HG02588 (cell line): ENCODE measurements around the gene AK2.
"Not testable (repeated sequence)": the region's sequence is repeated elsewhere in the genome, so short reads cannot be mapped to it uniquely, and the experiment has no call there.

ENCODE experiments used
- ATAC-seq: cut with Tn5 transposase; IDR thresholded peaks from one replicate; pipeline ENCODE4 v1.9.1; 2021; ENCODE audit warnings: mild to moderate bottlenecking, moderate library complexity; ENCODE audit not compliant: unreplicated experiment

The AK2 gene

DNA sequence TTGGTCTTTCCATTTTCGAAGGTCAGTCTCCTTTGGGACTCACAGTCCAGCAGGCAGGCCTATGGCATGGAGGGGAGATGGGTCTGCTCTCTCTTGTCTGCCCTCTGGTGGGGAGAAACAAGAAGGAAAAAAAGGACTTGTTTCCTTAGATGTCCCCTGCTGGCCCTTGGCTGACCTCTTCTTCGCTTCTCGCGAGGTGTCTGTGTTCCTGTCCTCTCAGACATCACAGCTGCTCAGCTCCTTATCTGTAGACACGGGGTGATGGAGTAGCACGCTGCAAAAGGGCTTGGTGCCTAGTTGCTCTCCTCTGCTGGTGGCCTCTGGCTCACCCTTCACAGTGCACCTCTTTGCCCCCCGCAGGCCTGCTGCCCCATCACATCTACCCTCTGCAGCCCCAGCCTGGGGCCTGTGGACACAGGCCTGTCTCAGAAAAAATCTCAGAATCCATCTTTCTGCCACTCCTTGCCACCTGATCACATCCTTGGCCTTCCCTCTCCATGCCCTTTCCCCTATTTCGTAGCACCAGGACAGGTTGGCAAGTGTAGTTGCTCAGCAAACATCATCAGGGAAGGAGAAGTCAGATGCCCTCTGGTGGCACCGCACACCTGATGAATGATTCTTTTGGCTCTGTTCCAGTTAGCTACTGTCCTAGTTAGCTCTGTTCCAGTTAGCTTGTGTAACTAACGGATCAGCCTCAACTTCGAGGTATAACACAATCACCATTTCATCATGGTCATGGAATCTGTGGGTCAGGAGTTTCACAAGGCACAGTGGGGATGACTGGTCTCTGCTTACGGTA, 18.7 kb upstream of the AK2 start:
- no peak for ATAC-seq

- no peak for ATAC-seq
These were observed 13.8 kb upstream of the AK2 start for GRCh38 chr1:33050221-33051076.

DNA sequence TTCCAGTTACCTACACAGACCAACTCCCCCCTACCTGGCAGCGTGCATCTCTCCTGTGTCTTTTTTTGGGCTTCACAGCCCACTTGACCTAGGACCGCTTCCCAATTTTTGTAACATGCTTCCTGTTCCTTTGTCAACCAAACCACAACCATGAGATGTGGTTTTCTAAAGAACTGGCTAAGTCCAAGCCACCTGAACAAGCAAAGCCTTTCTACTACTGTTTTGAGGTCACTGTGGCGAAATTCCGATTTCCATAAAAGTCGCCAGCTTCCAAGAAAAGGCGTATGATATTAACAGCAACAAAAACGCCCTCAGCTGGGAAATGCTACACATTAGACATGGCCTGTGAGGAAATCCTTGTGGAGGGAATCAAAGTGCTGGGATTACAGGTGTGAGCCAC, 12.7 kb upstream of the AK2 start:
- ATAC-seq = no peak

GRCh38 chr1:33048426-33048825, 11.7 kb upstream of the AK2 start:
- no peak for ATAC-seq

GRCh38 chr1:33047839-33048305, 11.2 kb upstream of the AK2 start:
- ATAC-seq = no peak

GRCh38 chr1:33047290-33047689, 10.6 kb upstream of the AK2 start:
- ATAC-seq = no peak

DNA sequence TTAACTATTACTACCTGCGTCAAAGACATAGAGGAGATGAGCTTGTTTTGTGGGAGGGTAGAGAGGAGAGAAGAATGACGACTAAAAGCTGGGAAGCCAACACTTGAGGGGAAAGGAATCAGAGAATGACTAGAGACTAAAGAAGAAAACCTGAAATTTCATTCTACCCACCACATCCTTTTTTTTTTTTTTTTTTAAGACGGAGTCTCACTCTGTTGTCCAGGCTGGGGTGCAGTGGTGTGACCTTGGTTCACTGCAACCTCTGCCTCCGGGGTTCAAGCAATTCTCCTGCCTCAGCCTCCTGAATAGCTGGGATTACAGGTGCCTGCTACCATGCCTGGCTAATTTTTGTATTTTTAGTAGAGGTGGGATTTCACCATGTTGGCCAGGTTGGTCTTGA, 9.6 kb upstream of the AK2 start:
- not testable (repeated sequence) for ATAC-seq

DNA sequence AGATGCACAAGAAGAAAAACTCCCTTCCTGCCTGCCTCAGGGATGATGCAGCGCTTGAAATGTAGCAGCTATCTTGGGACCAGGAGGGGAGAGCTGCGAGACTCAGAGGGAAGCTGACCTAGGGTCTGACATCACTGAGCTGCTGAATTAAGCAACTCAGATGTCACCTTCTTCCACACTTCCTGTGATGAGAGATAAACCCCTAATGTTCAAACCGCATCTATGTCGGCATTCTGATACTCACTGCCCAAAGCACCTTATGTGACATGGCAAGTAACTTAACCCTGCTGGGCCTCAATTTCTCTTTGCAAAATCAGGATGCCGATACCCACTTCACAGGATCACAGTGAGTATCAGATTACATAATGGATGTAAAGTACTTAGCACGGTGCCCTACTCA, 9.1 kb upstream of the AK2 start:
- ATAC-seq = no peak

GRCh38 chr1:33045246-33045645, 8.6 kb upstream of the AK2 start:
- ATAC-seq = no peak

DNA sequence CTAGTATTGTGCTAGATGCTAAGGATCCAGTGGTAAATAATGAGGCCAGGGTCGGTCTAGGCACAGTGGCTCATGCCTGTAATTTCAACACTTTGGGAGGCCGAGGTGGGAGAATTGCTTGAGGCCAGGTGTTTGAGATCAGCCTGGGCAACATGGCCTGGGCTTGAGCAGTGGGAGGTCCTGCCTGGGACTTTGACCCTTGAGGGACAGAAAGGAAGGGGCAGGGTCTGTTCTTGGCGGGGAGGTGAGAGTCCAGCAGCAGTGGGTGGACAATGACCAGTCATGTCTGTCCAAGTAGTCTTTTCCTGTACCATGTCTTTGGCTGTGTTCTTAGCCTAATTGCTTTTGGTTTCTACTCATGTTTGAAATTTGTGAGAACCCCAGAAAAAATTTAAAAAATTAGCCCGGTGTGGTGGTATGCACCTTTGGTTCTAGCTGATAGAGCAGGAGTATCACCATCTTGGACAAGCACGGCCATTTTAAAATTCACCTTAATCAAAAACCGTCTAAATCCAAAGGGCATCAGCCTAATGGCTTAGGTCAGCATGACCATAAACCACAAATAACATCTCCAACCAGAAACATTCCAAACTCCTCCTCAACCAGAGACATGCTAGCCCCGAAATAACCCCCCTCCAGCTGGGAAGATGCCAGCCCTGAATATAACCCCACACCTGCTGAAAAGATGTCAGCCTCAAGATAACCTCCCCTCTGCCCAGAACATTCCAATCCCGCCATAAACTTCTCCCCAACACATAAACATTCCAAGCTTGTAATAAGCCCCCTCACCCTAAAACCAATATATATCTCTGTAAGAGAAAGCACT, 6.8 kb upstream of the AK2 start:
- no peak for ATAC-seq

DNA sequence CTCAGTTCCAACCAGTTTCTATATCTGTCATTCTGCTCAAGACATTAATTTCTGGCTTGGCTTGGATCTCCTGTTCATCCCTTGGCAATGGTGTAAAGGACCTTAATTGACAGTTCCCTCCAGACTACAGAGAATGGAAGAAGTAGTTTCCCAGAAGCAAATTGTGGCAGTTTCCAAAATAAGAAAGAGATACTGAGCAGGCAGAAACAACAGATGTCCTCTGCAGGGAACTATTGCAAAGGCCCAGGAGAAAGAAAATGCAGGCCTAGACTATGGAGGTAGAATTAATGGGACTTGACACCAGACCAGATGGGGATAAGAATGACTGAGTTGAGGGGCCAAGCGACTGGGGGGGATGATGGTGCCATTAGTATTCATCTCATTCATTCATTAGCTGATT, 6.1 kb upstream of the AK2 start:
- ATAC-seq = no peak

DNA sequence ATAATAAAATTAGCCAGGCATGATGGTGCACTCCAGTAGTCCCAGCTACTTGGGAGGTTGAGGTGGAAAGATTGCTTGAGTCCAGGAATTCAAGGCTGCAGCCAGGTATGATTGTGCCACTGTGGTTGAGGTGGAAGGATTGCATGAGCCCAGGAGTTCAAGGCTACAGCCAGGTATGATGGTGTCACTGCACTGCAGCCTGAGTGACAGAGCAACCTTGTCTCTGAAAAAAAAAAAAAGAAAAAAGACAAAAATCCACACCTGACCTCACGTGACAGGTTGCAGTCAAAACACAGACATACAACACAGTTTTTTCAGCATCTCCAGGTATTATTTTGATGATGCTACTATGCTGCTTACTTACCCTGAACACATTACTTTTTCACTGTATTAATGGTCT, 4.3 kb upstream of the AK2 start:
- ATAC-seq = no peak

DNA sequence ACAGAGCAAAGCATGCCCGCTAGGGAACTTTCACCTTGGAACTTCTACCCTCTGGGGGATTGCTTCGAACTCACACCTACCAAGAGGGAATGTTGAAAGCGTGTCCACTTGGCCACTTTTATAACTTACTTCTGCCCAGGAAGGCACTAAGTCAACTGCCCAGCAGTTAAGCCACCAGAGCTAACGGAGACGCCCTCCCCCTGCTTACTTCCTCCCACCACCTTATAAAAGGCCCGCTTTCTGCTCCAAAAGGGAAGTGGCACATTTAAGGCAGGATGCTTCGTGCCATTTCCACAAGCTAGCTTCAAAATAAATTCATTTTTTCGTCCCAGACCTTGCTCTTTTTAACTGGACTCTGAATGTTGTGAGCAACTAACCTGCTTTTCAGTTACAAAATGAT, 3.2 kb upstream of the AK2 start:
- ATAC-seq = no peak

- no peak for ATAC-seq
These were observed 595 bp downstream of the AK2 start for GRCh38 chr1:33036051-33036525.

DNA sequence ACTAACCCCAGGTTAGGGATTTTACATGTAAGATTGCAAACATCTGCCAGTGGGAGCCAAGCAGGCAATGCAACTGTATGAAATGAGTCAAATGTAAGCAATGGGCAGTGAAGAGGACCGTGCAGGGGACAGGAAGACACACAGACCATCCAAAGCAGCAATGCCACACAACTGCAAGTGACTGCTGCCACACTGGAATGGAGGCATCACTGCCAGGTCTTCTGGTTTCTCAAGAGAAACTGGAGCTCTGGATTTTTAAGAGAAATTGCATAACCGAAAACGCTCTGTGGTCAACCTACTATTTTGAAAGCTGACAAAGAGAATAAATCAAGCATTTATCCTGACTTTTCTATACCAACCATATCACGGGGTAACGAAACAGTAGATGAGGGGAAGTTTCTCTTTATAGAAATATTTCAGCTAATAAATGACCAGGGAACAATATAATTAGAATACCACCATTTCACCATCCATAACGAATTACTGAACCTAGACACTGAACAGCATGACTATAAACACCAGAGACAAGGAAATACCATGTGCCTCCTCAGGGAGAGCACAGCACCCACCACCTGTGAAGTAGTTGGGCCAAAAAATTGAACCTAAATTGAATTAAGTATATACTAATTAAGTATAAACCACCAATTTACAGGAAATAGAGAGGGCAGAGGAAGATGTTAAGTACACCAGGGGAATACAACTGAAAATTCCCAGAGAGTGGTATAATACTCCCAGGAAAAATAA, 4.4 kb downstream of the AK2 start:
- ATAC-seq = no peak

GRCh38 chr1:33031506-33031905, 5.2 kb downstream of the AK2 start:
- ATAC-seq = no peak

DNA sequence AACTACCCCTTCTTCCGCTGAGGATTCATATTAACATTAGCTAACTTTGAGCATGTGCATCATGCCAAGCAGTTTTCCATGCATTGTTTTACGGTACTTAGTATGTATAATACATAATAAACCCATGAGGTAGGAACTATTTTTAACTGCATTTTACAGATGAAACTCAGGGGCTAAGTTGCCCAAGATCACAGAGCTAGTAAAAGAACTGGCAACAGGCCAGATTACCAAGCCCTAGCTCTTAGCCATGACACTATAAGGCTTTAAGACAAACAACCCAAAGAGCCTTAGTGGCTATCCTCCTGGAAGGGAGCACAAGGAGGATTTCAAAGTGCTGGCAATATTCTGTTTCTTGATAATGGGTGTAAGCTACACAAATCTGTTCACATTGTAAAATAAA, 6.1 kb downstream of the AK2 start:
- ATAC-seq = no peak

GRCh38 chr1:33029921-33030320, 6.8 kb downstream of the AK2 start:
- ATAC-seq = no peak

- no peak for ATAC-seq
These were observed 7.5 kb downstream of the AK2 start for GRCh38 chr1:33029209-33029608.

- no peak for ATAC-seq
These were observed 10.9 kb downstream of the AK2 start for GRCh38 chr1:33025761-33026160.
